K562 (cell line): ENCODE data around the gene ZCCHC14. TPM values are rescaled to one million over a fixed set of nuclear protein-coding genes. Genes with fewer than 3 reads are reported as not detected.

Experiments used
- CCAR2 ChIP-seq: fragments of 200-400 bp; formaldehyde crosslinking; IDR thresholded peaks from 2 replicates; pipeline ENCODE4 v1.6.1; 2017; ENCODE audit warnings: mild to moderate bottlenecking, low read depth, low read length
- CHD2 ChIP-seq: IDR thresholded peaks from 2 replicates; pipeline ENCODE4 v1.6.1; 2011; ENCODE audit warnings: low read depth, low read length
- HNRNPH1 ChIP-seq: fragments of 200-400 bp; formaldehyde crosslinking; optimal IDR thresholded peaks from 2 replicates; pipeline ENCODE3; 2017; ENCODE audit warnings: low read depth, mild to moderate bottlenecking, low read length, moderate library complexity
- MGA ChIP-seq: fragments of 450-650 bp; IDR thresholded peaks from 2 replicates; pipeline ENCODE4 v1.6.1; 2016; ENCODE audit warnings: mild to moderate bottlenecking, moderate library complexity
- PBX2 ChIP-seq, 2 experiments: IDR thresholded peaks in 1 of 2; conservative IDR thresholded peaks in 1 of 2; 2 replicates each; pipeline ENCODE4 v1.6.1; 2016; ENCODE audit warnings: low read depth in 2 of 2, mild to moderate bottlenecking in 1 of 2, missing compliant biosample characterization in 1 of 2, missing genetic modification characterization in 1 of 2, moderate library complexity in 1 of 2
- SRSF1 ChIP-seq: fragments of 200-400 bp; formaldehyde crosslinking; IDR thresholded peaks from 2 replicates; pipeline ENCODE4 v1.6.1; 2017; ENCODE audit warnings: mild to moderate bottlenecking, low read depth, low read length, moderate library complexity
- TSHZ1 ChIP-seq: fragments of 250-450 bp; sonication (Bioruptor Pico); IDR thresholded peaks from 2 replicates; pipeline ENCODE4 v1.4.0; 2020; ENCODE audit warnings: mild to moderate bottlenecking, moderate library complexity
- ZNF212 ChIP-seq: fragments of 450-650 bp; formaldehyde crosslinking; IDR thresholded peaks from 2 replicates; pipeline ENCODE4 v1.4.0; 2020; ENCODE audit warnings: mild to moderate bottlenecking
- polyA plus RNA-seq, 8 experiments: library from polyadenylated mRNA; depleted of rRNA in 4 of 8; stranded (reverse) in 5 of 8; unstranded in 3 of 8; fragments of >200 nt; fragmentation: Nextera tagmentation in 2 of 8; fragmentation: Illumina TruSeq in 1 of 8; extraction: Ambion mirVana in 2 of 8; extraction: Trizol in 1 of 8; gene quantifications; 2 replicates each; pipeline versions ENCODE4 v1.2.1 to v1.2.3, GENCODE V29; 2011 to 2014; ENCODE audit warnings: inconsistent platforms in 1 of 8, missing spikeins in 1 of 8
- total RNA-seq, 7 experiments: library from RNA; depleted of rRNA in 6 of 7; stranded (reverse); fragments of >200 nt in 6 of 7; fragmentation: Illumina TruSeq in 2 of 7; extraction: Trizol in 2 of 7; gene quantifications; 2 replicates each; pipeline versions ENCODE4 v1.2.1 to v1.2.3, GENCODE V29; 2011 to 2021; ENCODE audit warnings: low replicate concordance in 1 of 7

The ZCCHC14 gene
- total and polyA plus RNA-seq, 9 of the 15 experiments (the other 6 are each of a cell fraction or from before 2014, with no cell fraction given), result 1.5 to 12.4 (median 2.9) TPM

GRCh38 chr16:87384162-87384874, 108.5 kb downstream of the ZCCHC14 start (continued):
- TF ChIP-seq HNRNPH1, result no peak
- peak; percentile 81 for TF ChIP-seq MGA
- TF ChIP-seq ZNF212 (CRISPR knock-in tag), result no peak
- no peak for TF ChIP-seq CCAR2
- TF ChIP-seq CHD2, result no peak
- no peak for TF ChIP-seq TSHZ1 (CRISPR knock-in tag)
- TF ChIP-seq PBX2 (CRISPR knock-in tag; IDR thresholded peaks at IDR 0.05; ENCODE audit: low read depth), result no peak
- TF ChIP-seq PBX2 (tag; conservative IDR thresholded peaks at IDR 0.05; ENCODE audit: low read depth), result no peak
- TF ChIP-seq SRSF1, result no peak
